ENCODE measurements around the gene CBLN3. TPM values are rescaled to one million over a fixed set of nuclear protein-coding genes. Genes with fewer than 3 reads are reported as not detected.
"Not testable (repeated sequence)": the region's sequence is repeated elsewhere in the genome, so short reads cannot be mapped to it uniquely, and the experiment has no call there.

The CBLN3 gene
- total RNA-seq, 2 experiments from 2014 or later, result 2.0 to 6.7 TPM

DNA sequence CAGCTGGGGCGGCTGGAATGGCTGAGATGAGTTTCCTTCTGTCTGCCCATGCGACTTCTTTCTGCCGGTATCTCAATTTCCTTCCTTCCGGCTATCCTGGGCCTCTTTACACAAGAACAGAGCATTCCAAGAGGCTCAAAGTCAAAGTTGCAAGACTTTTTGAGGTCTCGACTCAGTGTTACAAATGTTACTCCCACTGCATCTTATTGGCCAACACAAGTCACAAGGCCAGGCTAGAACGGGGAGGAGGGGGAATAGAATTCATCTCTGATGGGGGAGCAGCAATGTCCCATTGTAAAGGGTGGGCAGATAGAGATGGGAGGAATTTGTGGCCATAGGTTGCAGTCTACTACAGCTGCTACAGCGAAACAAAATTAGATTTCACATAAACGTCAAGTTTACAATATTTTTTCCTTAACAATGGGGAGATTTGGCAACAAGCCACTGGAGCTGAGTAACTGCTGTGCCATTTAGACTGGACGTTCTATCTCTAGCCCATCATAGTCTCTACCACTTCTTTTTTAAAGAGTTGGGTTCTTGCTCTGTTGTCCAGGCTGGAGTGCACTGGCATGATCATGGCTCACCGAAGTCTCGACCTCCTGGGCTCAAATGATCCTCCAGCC lies 40.1 kb downstream of the CBLN3 start:
- BruUV-seq (replicated peaks), result no TSS peak
- CTCF ChIA-PET (ENCODE audit: unreplicated experiment), result interaction anchor here (1.3 kb wide), 1 partner anchor 42 kb away, joined by 3 read pairs; no protein-coding TSS in a partner anchor
- H3K9me3 ChIP-seq (ENCODE audit: low read length), result no peaks in the 10 kb centered on the region

DNA sequence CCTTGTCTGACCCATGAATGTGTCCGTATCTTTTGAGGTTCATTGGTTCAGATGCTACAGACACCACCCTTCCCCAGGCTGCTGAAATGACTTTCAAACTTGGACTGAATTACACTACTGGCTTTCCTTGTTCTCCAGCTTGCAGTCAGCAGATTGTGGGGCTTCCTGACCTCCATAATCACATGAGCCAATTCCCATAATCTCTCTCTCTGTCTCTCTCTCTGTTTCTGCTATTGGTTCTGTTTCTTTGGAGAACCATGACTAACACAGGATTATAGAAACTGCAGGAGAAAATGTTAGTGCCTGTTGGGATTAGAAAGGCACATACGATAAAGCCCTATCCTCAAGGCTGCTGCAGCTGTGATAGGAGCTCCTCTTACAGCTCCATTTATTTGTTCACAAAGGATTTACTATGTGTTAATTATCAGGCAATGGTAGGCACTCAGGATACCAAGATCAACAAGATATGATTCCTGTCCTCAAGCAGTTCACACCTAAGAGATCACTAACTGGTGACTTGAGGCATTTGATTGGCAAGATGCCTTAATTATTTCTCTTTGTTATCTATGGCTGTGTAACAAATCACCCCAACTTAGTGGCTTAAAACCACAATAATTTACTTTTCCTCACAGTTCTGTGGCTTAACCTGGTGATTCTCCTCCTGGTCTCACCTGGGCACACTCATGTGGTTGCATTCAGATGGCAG lies 40.8 kb downstream of the CBLN3 start:
- DNase-seq (ENCODE audit: low spot score), result no peak
- Histone ChIP-seq H2AFZ (ENCODE audit: low read length) (no peak overlapping the region), H3K36me3 (ENCODE audit: insufficient read depth, low read length) (no peaks in the 10 kb centered on the region), H3K79me2 (ENCODE audit: insufficient read depth, low read depth, low read length) (no peaks in the 10 kb centered on the region), H3K9me3 (ENCODE audit: low read length) (no peaks in the 10 kb centered on the region), H3K4me3 (ENCODE audit: low read depth, low read length, poor library complexity, severe bottlenecking) (no peak overlapping the region), H4K20me1 (ENCODE audit: insufficient read depth, low read length) (no peaks in the 10 kb centered on the region), H3K9me2 (ENCODE audit: insufficient read depth, low read length) (no peaks in the 10 kb centered on the region), H3K27ac (ENCODE audit: low read depth, low read length, poor library complexity, severe bottlenecking) (no peak overlapping the region), H3K4me2 (ENCODE audit: low read length) (no peak overlapping the region), H3K4me1 (ENCODE audit: insufficient read depth, low read length, poor library complexity, severe bottlenecking) (peaks cover 12% of the 10 kb centered on the region)
- BruUV-seq (replicated peaks), result no TSS peak
- intact Hi-C loops (cut with micrococcal nuclease; ENCODE audit: unreplicated experiment), result no loop called here
- TF ChIP-seq, protein P1, sequence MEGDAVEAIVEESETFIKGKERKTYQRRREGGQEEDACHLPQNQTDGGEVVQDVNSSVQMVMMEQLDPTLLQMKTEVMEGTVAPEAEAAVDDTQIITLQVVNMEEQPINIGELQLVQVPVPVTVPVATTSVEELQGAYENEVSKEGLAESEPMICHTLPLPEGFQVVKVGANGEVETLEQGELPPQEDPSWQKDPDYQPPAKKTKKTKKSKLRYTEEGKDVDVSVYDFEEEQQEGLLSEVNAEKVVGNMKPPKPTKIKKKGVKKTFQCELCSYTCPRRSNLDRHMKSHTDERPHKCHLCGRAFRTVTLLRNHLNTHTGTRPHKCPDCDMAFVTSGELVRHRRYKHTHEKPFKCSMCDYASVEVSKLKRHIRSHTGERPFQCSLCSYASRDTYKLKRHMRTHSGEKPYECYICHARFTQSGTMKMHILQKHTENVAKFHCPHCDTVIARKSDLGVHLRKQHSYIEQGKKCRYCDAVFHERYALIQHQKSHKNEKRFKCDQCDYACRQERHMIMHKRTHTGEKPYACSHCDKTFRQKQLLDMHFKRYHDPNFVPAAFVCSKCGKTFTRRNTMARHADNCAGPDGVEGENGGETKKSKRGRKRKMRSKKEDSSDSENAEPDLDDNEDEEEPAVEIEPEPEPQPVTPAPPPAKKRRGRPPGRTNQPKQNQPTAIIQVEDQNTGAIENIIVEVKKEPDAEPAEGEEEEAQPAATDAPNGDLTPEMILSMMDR (conservative IDR thresholded peaks at IDR 0.05; ENCODE audit: low read length), result no peak
- no peak for TF ChIP-seq EZH2phosphoT487 (IDR thresholded peaks at IDR 0.05; ENCODE audit: borderline replicate concordance, low read depth, low read length)
- POLR2A ChIA-PET, result no interaction called here
- CTCF ChIA-PET (ENCODE audit: unreplicated experiment), result no interaction called here

More for the DNA sequence above, 40.1 kb downstream of the CBLN3 start:
- no peak overlapping the region for H3K27ac ChIP-seq (ENCODE audit: low read depth, low read length, poor library complexity, severe bottlenecking)
- H2AFZ ChIP-seq (ENCODE audit: low read length), result no peak overlapping the region
- H3K4me1 ChIP-seq (ENCODE audit: insufficient read depth, low read length, poor library complexity, severe bottlenecking), result peaks cover 12% of the 10 kb centered on the region
- no peak overlapping the region for H3K4me3 ChIP-seq (ENCODE audit: low read depth, low read length, poor library complexity, severe bottlenecking)
- no peak for DNase-seq (ENCODE audit: low spot score)
- intact Hi-C loops (cut with micrococcal nuclease; ENCODE audit: unreplicated experiment), result no loop called here
- H3K79me2 ChIP-seq (ENCODE audit: insufficient read depth, low read depth, low read length), result no peaks in the 10 kb centered on the region
- H3K36me3 ChIP-seq (ENCODE audit: insufficient read depth, low read length), result no peaks in the 10 kb centered on the region
- H3K9me2 ChIP-seq (ENCODE audit: insufficient read depth, low read length), result no peaks in the 10 kb centered on the region
- no peak overlapping the region for H3K4me2 ChIP-seq (ENCODE audit: low read length)
- no peaks in the 10 kb centered on the region for H4K20me1 ChIP-seq (ENCODE audit: insufficient read depth, low read length)
- TF ChIP-seq EZH2phosphoT487 (IDR thresholded peaks at IDR 0.05; ENCODE audit: borderline replicate concordance, low read depth, low read length), result no peak
- TF ChIP-seq, protein P1 (conservative IDR thresholded peaks at IDR 0.05; ENCODE audit: low read length), result no peak
- POLR2A ChIA-PET, result interaction anchor here (0.6 kb wide), 1 partner anchor 33 kb away, joined by 3 read pairs; no protein-coding TSS in a partner anchor

DNA sequence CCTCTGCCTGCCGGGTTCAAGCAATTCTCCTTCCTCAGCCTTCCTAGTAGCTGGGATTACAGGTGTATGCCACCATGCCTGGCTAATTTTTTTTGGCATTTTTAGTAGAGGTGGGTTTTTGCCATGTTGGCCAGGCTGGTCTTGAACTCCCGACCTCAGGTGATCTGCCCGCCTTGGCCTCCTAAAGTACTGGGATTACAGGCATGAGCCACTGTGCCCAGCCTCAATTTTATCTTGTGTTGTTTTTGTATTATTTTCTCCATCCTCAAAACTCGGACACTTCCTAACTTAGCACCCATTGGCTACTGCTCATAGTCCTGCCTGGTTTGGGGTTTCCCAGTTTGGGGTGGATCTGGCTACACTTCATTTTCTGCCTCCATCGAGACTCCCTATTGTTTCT lies 41.9 kb downstream of the CBLN3 start:
- H3K4me3 ChIP-seq (ENCODE audit: low read depth, low read length, poor library complexity, severe bottlenecking); H2AFZ ChIP-seq (ENCODE audit: low read length); DNase-seq (ENCODE audit: low spot score); H4K20me1 ChIP-seq (ENCODE audit: insufficient read depth, low read length); CTCF ChIA-PET (ENCODE audit: unreplicated experiment); H3K36me3 ChIP-seq (ENCODE audit: insufficient read depth, low read length); intact Hi-C loops (cut with micrococcal nuclease; ENCODE audit: unreplicated experiment); POLR2A ChIA-PET; H3K9me3 ChIP-seq (ENCODE audit: low read length); H3K9me2 ChIP-seq (ENCODE audit: insufficient read depth, low read length); H3K27ac ChIP-seq (ENCODE audit: low read depth, low read length, poor library complexity, severe bottlenecking); BruUV-seq (replicated peaks); H3K4me2 ChIP-seq (ENCODE audit: low read length); H3K79me2 ChIP-seq (ENCODE audit: insufficient read depth, low read depth, low read length): not testable (repeated sequence)
- H3K4me1 ChIP-seq (ENCODE audit: insufficient read depth, low read length, poor library complexity, severe bottlenecking), result peaks cover 12% of the 10 kb centered on the region

Data from OCI-LY7 (cell line).